Skeletal muscle cell (primary cell): Measurements from ENCODE around the gene SFMBT2.

Source experiments
- DNase-seq: peaks from one replicate; pipeline ENCODE4 v3.0.0-alpha.2; 2010; ENCODE audit warnings: low read depth
- H3K4me3 ChIP-seq: 2 replicates; pipeline ENCODE4 v1.5.1; 2011; ENCODE audit warnings: low read depth, mild to moderate bottlenecking, control low read depth, low read length, moderate library complexity

SFMBT2 gene

DNA sequence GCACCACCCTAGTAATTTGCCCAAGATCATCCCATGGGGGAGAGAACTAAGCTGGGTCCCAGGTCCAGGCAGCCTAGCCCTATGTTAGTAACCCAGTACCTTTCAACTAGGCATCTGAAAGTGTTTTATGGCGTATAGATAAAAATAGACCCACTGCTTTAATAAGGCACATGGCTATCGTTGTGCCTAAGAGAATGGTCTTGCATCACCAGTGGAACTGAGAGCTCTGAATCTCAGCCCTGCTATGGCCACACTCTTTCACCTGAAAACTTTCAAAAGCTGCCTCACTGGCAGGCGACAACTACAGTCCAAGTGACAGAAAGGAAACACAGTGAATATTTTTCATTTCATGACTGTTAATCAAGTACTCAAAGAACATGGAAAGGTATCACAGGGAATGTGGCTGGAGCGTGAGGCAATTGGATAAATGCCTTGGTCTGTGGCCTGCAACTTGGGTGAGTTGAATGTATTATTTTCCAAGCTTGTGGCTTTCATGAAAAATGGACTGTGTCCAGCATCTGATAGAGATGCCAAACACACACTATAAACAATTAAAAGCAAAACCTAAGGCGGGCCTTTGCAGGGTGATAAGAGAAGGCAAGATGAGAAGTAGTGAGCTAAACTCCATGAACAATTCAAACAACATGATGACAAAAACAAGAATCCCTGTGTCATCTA lies 18.0 kb upstream of the SFMBT2 start:
- no peak for DNase-seq
- H3K4me3 ChIP-seq: no peak overlapping the region

DNA sequence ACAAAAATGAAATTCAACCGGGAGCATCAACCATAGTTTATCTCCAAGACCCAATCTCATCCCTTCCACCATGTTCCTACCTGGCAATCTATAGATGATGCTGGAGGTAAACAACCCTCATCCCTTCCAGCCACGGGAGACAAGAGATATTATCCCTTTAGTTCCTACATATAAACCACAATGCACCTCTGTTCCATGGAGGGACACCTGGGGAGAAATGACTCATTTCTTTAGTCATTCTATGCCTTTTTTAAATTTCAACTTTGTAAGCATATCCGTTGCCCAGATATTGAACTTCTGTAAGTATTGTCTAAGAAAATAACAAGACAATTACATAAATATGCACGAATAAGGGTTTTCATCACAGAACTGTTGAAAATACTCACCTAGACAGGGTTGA lies 15.5 kb upstream of the SFMBT2 start:
- H3K4me3 ChIP-seq: no peak overlapping the region
- no peak for DNase-seq

DNA sequence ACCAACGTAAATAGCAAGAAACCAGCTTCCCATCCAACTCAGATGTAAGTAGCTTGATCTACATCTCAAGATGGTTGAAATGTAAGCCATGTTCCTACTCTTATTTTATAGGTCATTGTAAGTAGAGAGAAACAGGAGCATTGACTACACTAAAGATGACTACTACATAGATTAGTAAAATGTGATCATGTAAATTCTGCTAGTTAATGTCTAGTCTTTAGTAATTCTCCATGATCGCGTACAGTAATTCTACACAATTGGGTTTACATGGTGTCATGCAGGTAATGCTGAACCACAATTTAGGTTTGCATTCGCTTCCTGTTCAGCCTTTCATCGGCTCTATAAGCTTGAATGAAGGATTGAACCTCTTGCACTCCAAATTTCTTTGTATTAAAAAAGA lies 14.9 kb upstream of the SFMBT2 start:
- H3K4me3 ChIP-seq: no peak overlapping the region
- DNase-seq: no peak

DNA sequence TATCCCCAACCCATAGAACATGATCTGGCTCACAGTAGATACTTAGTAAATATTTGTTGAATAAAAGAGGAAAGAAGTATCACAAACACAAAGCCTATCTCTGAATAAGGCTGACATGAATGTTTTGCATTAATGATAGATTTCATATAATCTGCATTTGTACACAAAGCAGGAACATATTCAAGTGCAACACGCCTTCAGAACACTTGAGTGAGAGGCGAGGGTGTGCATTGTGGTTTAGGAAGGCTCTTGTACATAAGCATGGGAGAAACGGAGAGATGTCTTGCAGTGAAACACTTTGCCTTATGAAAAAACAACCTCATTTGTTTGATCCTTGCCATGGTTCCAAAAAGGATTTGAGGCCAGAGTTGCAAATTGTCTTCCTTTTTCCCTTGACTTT lies 14.1 kb upstream of the SFMBT2 start:
- no peak for DNase-seq
- H3K4me3 ChIP-seq: no peak overlapping the region

DNA sequence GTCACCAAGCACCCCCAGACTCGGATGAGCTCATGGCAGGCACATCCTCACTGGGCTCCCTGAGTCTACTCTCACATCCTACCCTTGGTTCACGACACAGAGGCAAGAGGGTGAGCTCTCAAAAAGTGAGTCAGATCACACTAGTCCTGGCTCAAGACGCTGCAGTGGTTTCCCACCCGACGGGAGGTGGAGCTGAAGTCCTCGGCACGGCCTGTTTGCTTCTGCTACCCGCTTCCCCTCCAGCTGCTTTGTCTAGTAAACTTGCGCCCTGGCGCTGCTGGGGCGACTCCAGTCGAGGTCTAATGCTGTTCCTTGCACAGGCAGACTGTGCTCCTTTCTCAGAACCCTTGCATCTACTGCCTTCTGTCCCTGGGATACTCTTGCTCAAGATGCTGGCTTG lies 13.5 kb upstream of the SFMBT2 start:
- no peak for DNase-seq
- no peak overlapping the region for H3K4me3 ChIP-seq

DNA sequence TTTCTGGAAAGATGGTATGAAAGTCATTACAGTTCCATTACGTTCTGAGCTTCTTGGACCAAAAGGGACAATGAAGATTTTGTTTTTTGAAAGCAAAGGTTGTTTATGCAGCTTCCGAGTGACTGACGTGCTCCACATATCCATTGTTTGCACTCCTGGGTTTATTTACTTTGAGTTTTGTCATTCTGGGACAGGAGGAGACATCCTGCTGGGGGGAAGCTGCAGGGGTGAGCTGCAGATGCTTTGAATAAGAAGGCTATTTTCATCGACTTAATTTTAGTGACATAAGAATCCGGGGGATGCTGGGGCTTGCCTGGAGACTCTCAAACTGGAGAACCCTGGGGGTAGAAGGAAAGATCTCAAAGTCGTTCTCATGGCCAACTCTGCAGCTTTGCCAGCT lies 12.7 kb upstream of the SFMBT2 start:
- DNase-seq: no peak
- no peak overlapping the region for H3K4me3 ChIP-seq

DNA sequence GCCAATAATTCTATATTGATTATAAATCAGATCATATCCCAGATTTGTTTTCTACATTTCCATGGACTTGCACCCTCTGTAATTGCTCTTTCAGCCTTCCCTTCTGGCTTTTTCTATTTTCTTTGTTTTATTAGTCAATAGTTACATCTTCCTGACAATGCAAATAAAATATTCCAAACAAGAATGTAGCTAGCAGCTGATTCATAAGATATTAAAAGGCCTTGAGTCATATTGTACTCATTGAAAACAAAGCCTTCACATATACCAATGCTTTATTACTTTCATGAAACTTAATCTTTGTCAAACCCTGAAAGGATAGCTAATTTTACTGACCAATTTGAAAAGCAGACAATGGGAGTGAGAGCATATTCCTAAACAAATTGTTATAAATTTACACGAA lies 10.7 kb upstream of the SFMBT2 start:
- DNase-seq: no peak
- H3K4me3 ChIP-seq: no peak overlapping the region

DNA sequence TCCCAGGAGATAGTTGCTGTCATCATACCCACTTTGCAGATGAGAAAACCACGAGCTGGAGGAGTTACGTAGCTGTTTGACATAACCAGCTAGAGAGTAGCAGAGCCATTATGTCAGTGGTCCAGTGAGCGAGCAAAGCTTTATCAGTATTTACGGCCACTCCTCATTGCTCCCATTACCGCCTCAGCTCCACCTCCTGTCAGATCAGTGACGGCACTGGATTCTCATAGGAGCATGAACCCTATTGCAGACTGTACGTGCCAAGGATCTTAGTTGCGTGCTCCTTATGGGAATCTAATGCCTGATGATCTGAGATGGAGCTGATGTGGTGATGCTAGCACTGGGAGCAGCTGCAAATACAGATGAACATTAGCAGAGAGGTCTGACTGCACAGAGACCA lies 9.2 kb upstream of the SFMBT2 start:
- no peak overlapping the region for H3K4me3 ChIP-seq
- DNase-seq: no peak

DNA sequence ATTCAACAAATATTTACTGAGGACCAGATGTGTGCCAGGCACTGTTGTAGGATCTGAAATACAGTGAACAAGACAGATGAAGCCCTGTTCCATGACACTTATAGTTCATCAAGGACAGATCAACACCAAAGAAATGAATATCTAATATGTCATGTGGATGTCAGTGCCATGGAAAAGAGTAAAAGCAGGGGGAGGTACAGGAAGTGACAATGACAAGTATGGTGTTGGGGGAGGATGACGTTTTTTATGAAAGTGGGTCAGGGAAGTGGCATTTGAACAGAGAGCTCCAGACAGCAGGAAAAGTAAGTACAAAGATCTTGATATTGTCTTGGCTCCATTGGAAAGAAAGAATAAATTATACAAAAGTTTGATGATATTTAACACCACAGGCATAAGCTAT lies 7.0 kb upstream of the SFMBT2 start:
- DNase-seq: no peak
- no peak overlapping the region for H3K4me3 ChIP-seq

DNA sequence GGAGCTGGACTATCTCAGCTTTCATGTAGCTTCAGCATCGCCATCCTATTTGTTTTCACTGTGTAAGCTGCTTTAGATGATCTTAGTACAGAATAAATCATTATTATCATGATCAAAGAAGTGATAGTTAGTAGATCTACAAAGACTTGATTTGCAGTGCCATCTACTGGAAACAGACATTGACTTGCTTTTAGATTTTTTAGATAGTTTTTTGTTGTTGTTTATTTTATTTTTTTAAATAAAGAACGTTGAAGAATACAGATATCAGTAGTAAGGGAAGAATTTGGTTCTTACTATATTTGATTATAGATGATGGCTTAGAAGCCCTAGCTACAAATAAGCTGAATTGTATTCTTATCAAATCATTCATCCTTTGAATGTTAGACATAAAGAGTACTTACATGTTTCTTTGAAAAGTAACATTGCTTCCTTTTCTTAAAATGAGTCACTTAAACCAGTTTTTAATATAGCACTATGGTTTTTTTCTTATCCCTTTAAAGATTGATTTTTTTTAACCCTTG lies 6.3 kb upstream of the SFMBT2 start:
- no peak for DNase-seq
- H3K4me3 ChIP-seq: no peak overlapping the region

DNA sequence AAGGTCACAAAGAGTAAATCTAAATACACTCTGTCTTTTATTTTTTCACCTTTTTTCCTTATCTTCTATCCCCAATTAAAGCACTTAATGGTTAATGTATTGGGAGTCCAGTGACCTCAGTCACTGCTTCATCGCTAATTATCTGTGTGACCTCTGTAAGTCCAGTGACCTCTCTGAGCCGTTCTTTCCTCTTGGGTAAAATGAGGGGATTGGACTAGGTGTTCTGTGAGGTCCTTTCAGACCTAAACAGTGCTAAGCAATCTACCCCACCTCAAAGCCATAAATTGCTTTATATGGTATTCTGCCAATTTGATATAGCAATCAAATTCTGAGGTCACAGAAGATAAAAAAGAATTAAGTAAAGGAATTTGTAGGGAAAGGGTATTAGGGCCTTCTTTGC lies 3.9 kb upstream of the SFMBT2 start:
- no peak overlapping the region for H3K4me3 ChIP-seq
- DNase-seq: no peak

DNA sequence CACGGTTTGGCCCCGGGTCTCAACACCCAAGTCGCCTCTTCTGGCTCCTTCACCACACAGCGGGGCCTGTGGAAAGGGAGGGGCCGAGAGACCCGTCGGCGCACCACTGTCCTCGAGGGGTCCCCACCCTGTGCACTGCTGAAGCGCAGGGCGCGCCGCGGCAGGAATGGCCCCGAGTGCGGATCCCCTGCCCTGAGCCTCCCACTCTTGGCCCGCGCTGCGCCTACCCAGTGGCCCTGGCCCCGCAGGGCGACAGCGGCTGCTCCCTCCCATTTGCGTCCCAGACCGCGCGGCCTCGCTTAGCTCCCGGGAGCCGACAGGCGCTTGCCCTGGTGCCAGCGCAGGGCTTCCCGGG lies 2.1 kb upstream of the SFMBT2 start:
- no peak for DNase-seq
- H3K4me3 ChIP-seq: no peak overlapping the region

DNA sequence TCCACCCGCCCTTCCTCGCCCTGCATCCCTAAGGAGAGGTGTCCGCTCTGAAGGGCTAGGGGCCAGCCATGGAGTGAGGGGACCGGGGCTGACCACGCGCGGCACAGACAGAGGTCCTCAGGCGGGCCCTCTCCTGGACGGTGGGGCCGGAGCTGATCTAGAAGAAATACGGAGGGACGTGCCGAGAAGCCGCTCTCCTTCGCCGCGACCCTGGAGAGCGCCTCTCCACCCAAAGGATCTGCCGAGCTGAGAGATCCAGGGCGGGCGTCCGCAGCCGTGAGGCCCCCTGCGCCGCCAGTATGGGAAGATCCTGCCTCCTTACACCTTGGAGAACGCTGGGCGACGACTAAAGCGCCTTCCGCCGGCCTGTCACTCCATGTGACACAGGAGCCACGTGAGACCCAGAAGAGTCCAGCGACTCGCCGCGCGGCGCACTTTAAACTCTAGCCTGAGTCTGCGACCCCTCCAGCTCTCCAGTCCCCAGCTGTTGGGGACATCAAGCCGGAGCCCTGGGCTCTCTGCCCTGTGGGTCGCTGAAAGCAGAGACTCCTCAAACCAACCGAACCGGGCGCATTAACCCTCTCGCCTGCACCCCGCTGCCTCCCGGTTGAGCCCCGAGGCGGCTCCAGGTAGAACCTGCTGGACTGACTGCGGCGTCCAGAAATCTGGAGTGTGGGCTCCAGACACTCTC lies 1.5 kb upstream of the SFMBT2 start:
- peak overlapping the region; percentile 2 for H3K4me3 ChIP-seq
- no peak for DNase-seq

DNA sequence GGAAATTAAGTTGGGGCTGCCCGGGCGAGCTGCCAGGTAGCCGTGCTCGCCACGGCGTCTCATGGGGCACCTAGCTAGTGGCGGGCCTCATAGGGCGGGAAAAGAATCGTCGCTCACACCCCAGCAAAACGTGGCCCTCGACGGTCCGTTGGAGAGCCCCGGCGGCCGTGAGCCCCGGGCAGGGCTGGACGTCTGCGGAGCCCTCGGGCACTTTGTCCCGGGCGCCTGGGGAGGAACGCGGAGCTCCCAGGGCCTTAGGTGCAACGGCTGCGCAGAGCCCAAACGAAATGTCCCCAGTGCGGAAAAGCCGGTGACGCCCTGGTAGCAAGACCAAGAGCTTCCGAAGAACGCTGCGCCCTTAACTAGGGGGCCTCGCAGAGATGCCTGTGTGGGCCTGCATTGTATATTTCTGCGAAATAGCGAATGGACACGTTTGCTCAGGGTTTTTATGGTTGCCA lies 866 bp upstream of the SFMBT2 start:
- peak overlapping the region; percentile 71 for H3K4me3 ChIP-seq
- DNase-seq: no peak

DNA sequence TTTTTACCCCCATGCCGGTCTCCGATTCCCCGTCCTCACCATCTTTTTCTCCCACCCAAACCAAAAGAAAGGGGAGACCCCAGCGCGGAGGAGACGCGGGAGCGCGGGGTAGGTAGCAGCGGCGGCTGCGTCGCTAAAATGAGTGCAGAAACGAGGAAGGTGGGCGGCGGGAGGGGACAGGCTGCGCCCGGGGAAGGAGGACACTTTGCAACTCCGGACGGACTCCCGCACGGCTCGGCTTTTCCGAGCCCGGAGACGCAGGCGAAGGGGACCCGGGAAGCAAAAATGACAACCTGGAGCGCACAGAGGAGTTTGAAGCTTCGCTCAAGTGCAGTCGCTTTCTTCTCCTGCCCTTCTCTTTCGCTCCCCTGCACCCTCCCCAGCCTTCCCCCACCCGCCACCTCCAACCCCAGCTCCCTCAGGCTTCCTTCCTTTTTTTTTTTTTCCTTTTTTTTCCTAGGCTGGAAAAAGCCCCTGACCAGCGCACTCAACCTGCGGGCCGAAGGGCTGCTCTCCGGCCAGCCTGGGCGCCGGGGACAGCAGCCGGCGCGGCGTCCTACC lies 453 bp downstream of the SFMBT2 start:
- peak overlapping the region; percentile 71 for H3K4me3 ChIP-seq
- no peak for DNase-seq

DNA sequence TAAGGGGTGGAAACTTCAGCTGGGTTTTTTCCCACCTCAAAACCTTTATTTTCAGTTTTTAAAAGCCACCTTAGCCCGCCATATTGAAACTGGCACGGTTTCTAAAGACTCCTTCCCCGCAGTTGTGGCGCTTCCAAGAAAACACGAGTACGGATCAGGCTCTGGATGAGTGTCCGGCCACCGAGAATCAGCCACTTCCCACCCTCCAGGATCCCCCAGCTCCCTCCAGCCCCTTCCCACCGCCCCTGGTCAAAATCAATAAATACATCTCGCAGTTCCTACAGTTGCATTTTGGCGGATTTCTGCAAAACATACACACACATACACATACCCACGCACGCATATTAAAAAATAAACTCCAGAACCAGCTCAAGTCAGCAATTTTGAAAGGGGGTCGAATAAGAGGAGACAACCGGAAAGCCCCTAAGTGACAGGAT lies 1.1 kb downstream of the SFMBT2 start:
- DNase-seq: no peak

DNA sequence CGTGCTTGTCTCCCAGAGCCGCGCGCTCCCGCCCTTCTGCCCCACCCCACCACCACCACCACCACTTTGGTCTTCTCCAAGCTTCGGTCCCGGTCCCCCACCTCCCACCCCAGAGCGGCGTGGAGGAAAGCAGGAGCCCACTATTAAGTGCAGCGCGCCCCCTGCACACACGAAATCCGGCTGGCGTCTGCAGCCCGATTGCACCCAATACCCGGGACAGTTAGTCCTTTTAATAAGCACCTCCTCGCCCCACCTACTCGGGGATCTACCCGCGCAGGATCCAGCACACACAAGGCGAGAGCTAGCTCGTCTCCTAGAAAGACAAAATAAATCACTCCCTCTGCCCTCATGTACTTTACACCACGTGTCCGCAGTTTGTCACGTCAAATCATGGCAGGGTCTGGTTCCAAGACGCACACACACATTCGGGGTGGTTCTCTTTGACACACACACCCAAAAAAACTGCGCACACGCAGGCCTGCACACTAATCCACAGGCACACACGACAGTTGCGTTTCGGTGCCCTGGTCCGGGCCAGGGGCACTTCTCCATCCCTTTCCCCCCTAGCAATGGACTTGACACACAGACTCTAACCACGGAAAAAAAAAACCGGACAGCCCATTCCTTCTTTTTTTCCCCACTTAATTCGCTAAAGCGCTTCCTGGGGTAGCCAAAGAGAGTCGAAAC lies 1.6 kb downstream of the SFMBT2 start:
- no peak for DNase-seq
- peak overlapping the region; percentile 71 for H3K4me3 ChIP-seq

More for the DNA sequence above, 1.1 kb downstream of the SFMBT2 start:
- peak overlapping the region; percentile 71 for H3K4me3 ChIP-seq

DNA sequence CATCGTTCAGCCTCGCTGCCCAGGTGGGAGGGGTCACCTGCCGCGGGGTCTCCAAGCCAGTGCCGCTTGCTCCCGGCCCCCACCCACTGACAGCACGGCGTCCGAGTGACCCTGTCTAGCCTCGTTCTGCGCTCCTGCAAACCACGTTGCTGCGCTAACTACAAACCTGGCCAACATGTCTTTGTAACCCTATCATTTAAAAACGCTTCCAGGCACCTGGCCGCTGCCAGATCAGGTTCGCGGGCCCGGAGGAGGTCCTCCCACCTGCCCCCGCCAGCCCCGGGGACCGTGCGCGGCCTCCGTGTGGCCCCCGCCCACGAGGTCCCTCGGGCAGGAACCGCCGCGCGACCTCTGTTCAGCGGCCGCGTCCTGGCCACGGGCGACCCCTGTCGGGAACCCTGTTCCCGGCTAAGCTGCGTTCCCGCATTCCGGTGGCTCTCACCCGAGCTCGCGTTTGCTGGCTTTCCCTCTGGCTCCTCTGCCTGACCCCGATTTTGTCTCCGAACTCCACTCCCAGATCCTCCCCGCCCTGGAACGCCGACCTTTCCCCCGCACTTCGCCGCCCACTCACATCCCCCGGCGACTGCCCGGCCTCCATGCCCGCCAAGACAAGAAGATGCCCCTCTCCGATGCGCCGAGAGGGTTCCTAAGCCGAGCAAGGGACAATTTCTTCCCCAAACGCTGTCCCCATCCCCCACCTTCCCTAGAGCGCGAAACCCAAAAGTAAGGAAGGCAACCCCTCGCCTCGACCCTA lies 2.4 kb downstream of the SFMBT2 start:
- DNase-seq: no peak
- H3K4me3 ChIP-seq: peak overlapping the region; percentile 71
